NCI-H1048 (cell line): Measurements from ENCODE around the gene ZFP64.
"Not testable (repeated sequence)": the region's sequence is repeated elsewhere in the genome, so short reads cannot be mapped to it uniquely, and the experiment has no call there.

ENCODE experiments used
- DNase-seq: peaks from one replicate; lab custom pipeline; 2025; lab: John Stamatoyannopoulos, UW

ZFP64 gene

GRCh38 chr20:52201395-52201794, 9.8 kb upstream of the ZFP64 start:
- no peak for DNase-seq

GRCh38 chr20:52200870-52201269, 9.3 kb upstream of the ZFP64 start:
- no peak for DNase-seq

- no peak for DNase-seq
Observed at GRCh38 chr20:52196845-52197244, 5.3 kb upstream of the ZFP64 start.

GRCh38 chr20:52193886-52194545, 2.4 kb upstream of the ZFP64 start:
- DNase-seq, result no peak

GRCh38 chr20:52193133-52193532, 1.6 kb upstream of the ZFP64 start:
- DNase-seq, result no peak

GRCh38 chr20:52192719-52193007, 1.1 kb upstream of the ZFP64 start:
- DNase-seq, result not testable (repeated sequence)

GRCh38 chr20:52191916-52192718, 538 bp upstream of the ZFP64 start:
- DNase-seq, result no peak

- no peak for DNase-seq
Observed at GRCh38 chr20:52190437-52191131, 995 bp downstream of the ZFP64 start.

- no peak for DNase-seq
Observed at GRCh38 chr20:52181766-52182165, 9.8 kb downstream of the ZFP64 start.

GRCh38 chr20:52180180-52180840, 11.3 kb downstream of the ZFP64 start:
- DNase-seq, result no peak

- DNase-seq, result no peak
Observed at GRCh38 chr20:52179331-52180179, 12.0 kb downstream of the ZFP64 start.

- no peak for DNase-seq
Observed at GRCh38 chr20:52178691-52179090, 12.9 kb downstream of the ZFP64 start.

GRCh38 chr20:52175840-52176239, 15.7 kb downstream of the ZFP64 start:
- no peak for DNase-seq

- DNase-seq, result no peak
Observed at GRCh38 chr20:52172392-52173047, 19.1 kb downstream of the ZFP64 start.

GRCh38 chr20:52171025-52171424, 20.6 kb downstream of the ZFP64 start:
- DNase-seq, result no peak

GRCh38 chr20:52168116-52168515, 23.5 kb downstream of the ZFP64 start:
- no peak for DNase-seq

- no peak for DNase-seq
Observed at GRCh38 chr20:52167232-52167840, 24.2 kb downstream of the ZFP64 start.

- DNase-seq, result no peak
Observed at GRCh38 chr20:52166150-52166549, 25.4 kb downstream of the ZFP64 start.

- no peak for DNase-seq
Observed at GRCh38 chr20:52160621-52161204, 30.9 kb downstream of the ZFP64 start.

- DNase-seq, result no peak
Observed at GRCh38 chr20:52160049-52160570, 31.5 kb downstream of the ZFP64 start.
